Hepatocyte (in vitro differentiated cells): ENCODE measurements around the gene FARP2. TPM values are rescaled to one million over a fixed set of nuclear protein-coding genes. Genes with fewer than 3 reads are reported as not detected.

ENCODE experiments used
- DNase-seq: peaks from one replicate; pipeline ENCODE4 v3.0.0-alpha.2; 2016; ENCODE audit warnings: low spot score
- H2AFZ ChIP-seq: fragments of 200-600 bp; sonication (generic); 2 replicates; pipeline ENCODE4 v1.6.0; 2016; ENCODE audit warnings: antibody characterized with exemption, mild to moderate bottlenecking
- H3K27ac ChIP-seq: fragments of 200-600 bp; sonication (generic); 2 replicates; pipeline ENCODE4 v1.5.1; 2016; ENCODE audit warnings: mild to moderate bottlenecking
- H3K27me3 ChIP-seq: fragments of 200-600 bp; sonication (generic); 2 replicates; pipeline ENCODE4 v1.6.1; 2016
- H3K36me3 ChIP-seq: fragments of 200-600 bp; sonication (generic); replicated peaks from 2 replicates; pipeline ENCODE4 v1.5.1; 2016; ENCODE audit warnings: low read depth; ENCODE audit not compliant: insufficient read depth
- H3K4me1 ChIP-seq: fragments of 200-600 bp; sonication (generic); 2 replicates; pipeline ENCODE4 v1.5.1; 2016; ENCODE audit warnings: mild to moderate bottlenecking, moderate library complexity; ENCODE audit not compliant: insufficient read depth
- H3K4me2 ChIP-seq: fragments of 200-600 bp; sonication (generic); 2 replicates; pipeline ENCODE4 v1.6.0; 2016
- H3K4me3 ChIP-seq: fragments of 200-600 bp; sonication (generic); 2 replicates; pipeline ENCODE4 v1.5.1; 2016; ENCODE audit warnings: mild to moderate bottlenecking
- H3K79me2 ChIP-seq: fragments of 200-600 bp; sonication (generic); 2 replicates; pipeline ENCODE4 v1.6.0; 2017; ENCODE audit warnings: mild to moderate bottlenecking
- H3K9me2 ChIP-seq: fragments of 200-600 bp; sonication (generic); replicated peaks from 2 replicates; pipeline ENCODE4 v1.6.0; 2017; ENCODE audit warnings: mild to moderate bottlenecking; ENCODE audit not compliant: insufficient read depth
- H3K9me3 ChIP-seq: fragments of 200-600 bp; sonication (generic); 2 replicates; pipeline ENCODE4 v1.5.1; 2016; ENCODE audit warnings: low read depth, mild to moderate bottlenecking
- H4K20me1 ChIP-seq: fragments of 200-600 bp; sonication (generic); 2 replicates; pipeline ENCODE4 v1.6.0; 2016; ENCODE audit warnings: mild to moderate bottlenecking; ENCODE audit not compliant: insufficient read depth, poor library complexity, severe bottlenecking
- EZH2 ChIP-seq: fragments of 200-600 bp; sonication (generic); IDR thresholded peaks from 2 replicates; pipeline ENCODE4 v1.6.1; 2016; ENCODE audit warnings: antibody characterized with exemption, mild to moderate bottlenecking, borderline replicate concordance
- EZH2phosphoT487 ChIP-seq: fragments of 200-600 bp; sonication (generic); IDR thresholded peaks from one replicate; pipeline ENCODE4 v1.6.1; 2018; ENCODE audit warnings: antibody characterized with exemption, mild to moderate bottlenecking, low read depth, moderate library complexity; ENCODE audit not compliant: unreplicated experiment, severe bottlenecking
- WGBS: methylation state at CpG from one replicate; pipeline ENCODE4 v1.1.6; 2016; ENCODE audit warnings: low lambda C conversion rate; ENCODE audit errors: missing lambda C conversion rate; 5-methylcytosine and 5-hydroxymethylcytosine counted together
- polyA plus RNA-seq: library from polyadenylated mRNA; unstranded; fragments of >200 nt; fragmentation: Nextera tagmentation; extraction: Ambion mirVana; gene quantifications from 2 replicates; pipeline ENCODE4 v1.2.1, GENCODE V29; 2016
- total RNA-seq: library from RNA; depleted of rRNA; stranded (reverse); fragments of >200 nt; gene quantifications from 2 replicates; pipeline ENCODE4 v1.2.3, GENCODE V29; 2014
- TF ChIP-seq, protein P1 (sequence below): fragments of 200-600 bp; sonication (generic); IDR thresholded peaks from 2 replicates; pipeline ENCODE4 v1.5.1; 2016; ENCODE audit warnings: antibody characterized with exemption, mild to moderate bottlenecking; ENCODE audit not compliant: poor library complexity

The FARP2 gene
- total and polyA plus RNA-seq, 2 experiments from 2014 or later, result 29.1 to 29.6 TPM

DNA sequence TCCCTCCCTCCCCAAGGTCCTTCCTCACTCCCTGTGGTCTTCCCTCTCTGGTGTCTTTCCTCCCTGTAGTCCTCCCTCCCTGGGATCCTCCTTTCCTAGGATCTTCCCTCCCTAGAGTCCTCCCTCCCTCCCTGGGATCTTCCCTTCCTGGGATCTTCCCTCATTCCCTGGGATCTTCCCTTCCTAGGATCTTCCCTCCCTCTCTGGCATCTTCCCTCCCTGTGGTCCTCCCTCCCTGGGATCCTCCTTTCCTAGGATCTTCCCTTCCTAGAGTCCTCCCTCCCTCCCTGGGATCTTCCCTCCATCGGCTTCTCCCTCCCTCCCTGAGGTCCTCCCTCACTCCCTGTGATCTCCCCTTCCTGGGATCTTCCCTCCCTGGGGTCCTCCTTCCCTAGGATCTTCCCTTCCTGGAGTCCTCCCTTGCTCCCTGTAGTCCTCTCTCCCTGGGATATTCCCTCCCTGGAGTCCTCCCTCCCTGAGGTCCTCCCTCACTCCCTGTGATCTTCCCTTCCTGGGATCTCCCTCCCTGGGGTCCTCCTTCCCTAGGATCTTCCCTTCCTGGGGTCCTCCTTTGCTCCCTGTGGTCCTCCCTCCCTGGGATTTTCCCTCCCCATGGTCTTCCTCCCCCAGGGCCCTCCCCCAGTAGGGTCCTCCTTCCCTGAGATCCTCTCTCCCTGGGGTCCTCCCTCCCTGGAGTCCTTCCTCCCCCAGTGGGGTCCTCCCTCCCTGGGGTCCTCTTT lies 129.3 kb downstream of the FARP2 start:
- H3K27me3 ChIP-seq, result no peaks in the 10 kb centered on the region
- TF ChIP-seq, protein P1, sequence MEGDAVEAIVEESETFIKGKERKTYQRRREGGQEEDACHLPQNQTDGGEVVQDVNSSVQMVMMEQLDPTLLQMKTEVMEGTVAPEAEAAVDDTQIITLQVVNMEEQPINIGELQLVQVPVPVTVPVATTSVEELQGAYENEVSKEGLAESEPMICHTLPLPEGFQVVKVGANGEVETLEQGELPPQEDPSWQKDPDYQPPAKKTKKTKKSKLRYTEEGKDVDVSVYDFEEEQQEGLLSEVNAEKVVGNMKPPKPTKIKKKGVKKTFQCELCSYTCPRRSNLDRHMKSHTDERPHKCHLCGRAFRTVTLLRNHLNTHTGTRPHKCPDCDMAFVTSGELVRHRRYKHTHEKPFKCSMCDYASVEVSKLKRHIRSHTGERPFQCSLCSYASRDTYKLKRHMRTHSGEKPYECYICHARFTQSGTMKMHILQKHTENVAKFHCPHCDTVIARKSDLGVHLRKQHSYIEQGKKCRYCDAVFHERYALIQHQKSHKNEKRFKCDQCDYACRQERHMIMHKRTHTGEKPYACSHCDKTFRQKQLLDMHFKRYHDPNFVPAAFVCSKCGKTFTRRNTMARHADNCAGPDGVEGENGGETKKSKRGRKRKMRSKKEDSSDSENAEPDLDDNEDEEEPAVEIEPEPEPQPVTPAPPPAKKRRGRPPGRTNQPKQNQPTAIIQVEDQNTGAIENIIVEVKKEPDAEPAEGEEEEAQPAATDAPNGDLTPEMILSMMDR, result no peak
- no peak for TF ChIP-seq EZH2phosphoT487
- TF ChIP-seq EZH2, result no peak
- no CpG with 5 or more reads among the region's 1 CpG for WGBS
- no peaks in the 10 kb centered on the region for H3K79me2 ChIP-seq
- no peak overlapping the region for H3K27ac ChIP-seq
- no peak overlapping the region for H3K4me2 ChIP-seq
- no peaks in the 10 kb centered on the region for H3K4me1 ChIP-seq
- no peaks in the 10 kb centered on the region for H4K20me1 ChIP-seq
- no peak overlapping the region for H3K4me3 ChIP-seq
- DNase-seq, result no peak
- H3K9me3 ChIP-seq, result no peaks in the 10 kb centered on the region
- no peak overlapping the region for H2AFZ ChIP-seq
- no peaks in the 10 kb centered on the region for H3K36me3 ChIP-seq
- H3K9me2 ChIP-seq, result no peaks in the 10 kb centered on the region

DNA sequence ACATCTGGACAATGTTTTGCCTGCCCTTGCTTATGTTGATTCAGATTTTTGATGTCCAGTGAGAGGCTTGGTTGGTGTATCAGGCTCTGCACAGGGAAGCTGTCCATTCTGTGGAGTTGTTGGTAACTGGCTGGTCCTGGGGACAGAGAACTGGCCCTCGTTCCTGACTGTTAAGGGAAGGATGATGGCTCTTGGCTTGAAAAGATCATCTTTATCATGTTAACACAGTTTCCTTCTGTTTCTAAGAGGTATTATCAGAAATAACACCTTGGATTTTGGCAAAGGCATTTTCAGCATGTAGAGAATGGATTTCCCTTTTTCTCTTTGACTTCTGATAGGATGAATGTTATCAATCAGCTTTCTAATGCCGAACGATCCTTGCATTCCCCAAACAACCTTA lies 133.0 kb downstream of the FARP2 start:
- Histone ChIP-seq H3K36me3 (no peaks in the 10 kb centered on the region), H3K4me1 (no peaks in the 10 kb centered on the region), H3K4me3 (no peak overlapping the region), H3K9me2 (no peaks in the 10 kb centered on the region), H3K4me2 (no peak overlapping the region), H2AFZ (no peak overlapping the region), H3K27ac (no peak overlapping the region), H3K79me2 (no peaks in the 10 kb centered on the region), H3K27me3 (no peaks in the 10 kb centered on the region), H4K20me1 (no peaks in the 10 kb centered on the region), H3K9me3 (no peaks in the 10 kb centered on the region)
- TF ChIP-seq EZH2phosphoT487 (no peak), EZH2 (no peak)
- TF ChIP-seq, protein P1, result no peak
- DNase-seq, result no peak
- WGBS, result 88% methylated on average over 3 of the region's 3 CpGs

DNA sequence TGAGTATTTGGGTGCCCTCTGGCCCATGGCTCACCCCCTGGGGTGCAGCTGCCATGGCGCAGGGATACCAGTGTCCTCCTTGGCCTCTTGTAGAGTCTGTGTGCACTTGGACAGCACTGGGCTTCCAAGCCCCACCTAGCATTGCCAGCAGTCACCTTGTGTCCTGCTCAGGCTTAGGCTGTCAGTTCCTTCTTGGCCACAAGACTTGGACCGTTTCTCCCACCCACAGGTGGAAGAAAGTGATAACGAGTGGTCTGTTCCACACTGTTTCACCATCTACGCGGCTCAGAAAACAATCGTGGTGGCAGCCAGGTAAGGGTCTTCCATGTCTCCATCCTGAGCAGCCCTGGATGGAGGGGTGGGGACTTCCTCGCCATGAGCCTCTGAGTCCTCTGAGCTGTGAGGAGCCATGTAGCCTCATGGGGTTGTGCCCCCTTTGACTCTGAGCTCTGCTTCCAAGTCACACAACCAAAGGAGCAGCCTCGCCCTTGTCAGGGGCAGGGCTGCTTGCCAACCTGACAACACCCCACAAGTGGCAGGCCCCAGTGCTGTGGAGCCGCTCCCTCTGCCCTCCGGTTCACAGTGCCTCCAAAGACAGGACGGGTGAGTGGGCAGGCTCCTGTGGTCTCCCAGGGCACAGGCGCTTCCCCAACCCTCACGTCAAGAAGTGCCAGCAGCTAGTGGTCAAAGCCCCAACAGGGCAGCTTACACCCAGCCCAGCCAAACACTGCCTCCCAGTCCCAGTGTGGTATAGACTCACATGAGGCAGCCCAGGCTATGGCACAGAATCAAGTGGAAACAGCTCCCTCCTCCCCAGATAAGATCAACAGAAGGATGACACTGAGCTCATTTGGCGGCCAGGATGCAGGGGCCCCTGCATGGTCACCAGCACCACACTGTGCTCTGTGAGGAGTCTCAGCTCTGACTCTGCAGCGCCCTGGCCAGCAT lies 133.9 kb downstream of the FARP2 start:
- no peaks in the 10 kb centered on the region for H3K36me3 ChIP-seq

More for the DNA sequence above, 133.9 kb downstream of the FARP2 start:
- Histone ChIP-seq H3K9me2 (no peaks in the 10 kb centered on the region), H3K27me3 (no peaks in the 10 kb centered on the region), H3K9me3 (no peaks in the 10 kb centered on the region), H2AFZ (no peak overlapping the region), H3K4me3 (no peak overlapping the region), H3K27ac (no peak overlapping the region), H4K20me1 (no peaks in the 10 kb centered on the region), H3K4me2 (no peak overlapping the region), H3K79me2 (no peaks in the 10 kb centered on the region), H3K4me1 (no peaks in the 10 kb centered on the region)
- no peak for DNase-seq
- 93% methylated on average over 15 of the region's 15 CpGs for whole genome bisulfite sequencing
- TF ChIP-seq EZH2phosphoT487, result no peak
- TF ChIP-seq, protein P1, result no peak
- TF ChIP-seq EZH2, result no peak
